ENCODE results near the gene KIF18A. TPM values are rescaled to one million over a fixed set of nuclear protein-coding genes. Genes with fewer than 3 reads are reported as not detected.
A peak's percentile ranks its signal among the peaks of the same experiment; 100 is the strongest.

The KIF18A gene
- total and polyA plus RNA-seq, 2 experiments from 2014 or later: 3.2 to 6.3 TPM

- H2AFZ ChIP-seq: peak overlapping the region; percentile 98
- H3K27me3 ChIP-seq: no peaks in the 10 kb centered on the region
- DNase-seq (ENCODE audit: low spot score): peak; percentile 7
Observed at GRCh38 chr11:28110821-28111200, 2.9 kb upstream of the KIF18A start.

GRCh38 chr11:28110108-28110820 lies 2.3 kb upstream of the KIF18A start:
- Histone ChIP-seq H3K27ac (peak overlapping the region; percentile 92), H2AFZ (peak overlapping the region; percentile 98), H3K27me3 (no peaks in the 10 kb centered on the region), H3K36me3 (replicated peaks; ENCODE audit: insufficient read depth, low read depth) (no peaks in the 10 kb centered on the region), H3K9me3 (ENCODE audit: low read depth) (no peaks in the 10 kb centered on the region), H3K79me2 (peaks cover 47% of the 10 kb centered on the region), H3K4me2 (peak overlapping the region; percentile 75), H3K4me3 (peak overlapping the region; percentile 80), H4K20me1 (ENCODE audit: insufficient read depth, poor library complexity, severe bottlenecking) (no peaks in the 10 kb centered on the region), H3K4me1 (ENCODE audit: insufficient read depth) (peaks cover 21% of the 10 kb centered on the region), H3K9me2 (replicated peaks; ENCODE audit: insufficient read depth) (no peaks in the 10 kb centered on the region)
- peak; percentile 86 for DNase-seq (ENCODE audit: low spot score)
- no peak for TF ChIP-seq EZH2 (IDR thresholded peaks at IDR 0.05; ENCODE audit: borderline replicate concordance)
- no peak for TF ChIP-seq EZH2phosphoT487 (IDR thresholded peaks at IDR 0.05; ENCODE audit: low read depth, severe bottlenecking, unreplicated experiment)
- no peak for TF ChIP-seq CTCF (IDR thresholded peaks at IDR 0.05; ENCODE audit: poor library complexity)
- WGBS (ENCODE audit: low lambda C conversion rate, missing lambda C conversion rate): under 1% methylated on average over 31 of the region's 31 CpGs

More at GRCh38 chr11:28110821-28111200, 2.9 kb upstream of the KIF18A start:
- H3K27ac ChIP-seq: peak overlapping the region; percentile 92
- no peaks in the 10 kb centered on the region for H3K9me3 ChIP-seq (ENCODE audit: low read depth)
- H3K4me3 ChIP-seq: peak overlapping the region; percentile 80
- peaks cover 41% of the 10 kb centered on the region for H3K79me2 ChIP-seq
- TF ChIP-seq EZH2 (IDR thresholded peaks at IDR 0.05; ENCODE audit: borderline replicate concordance): no peak
- no peak for TF ChIP-seq CTCF (IDR thresholded peaks at IDR 0.05; ENCODE audit: poor library complexity)
- no peak for TF ChIP-seq EZH2phosphoT487 (IDR thresholded peaks at IDR 0.05; ENCODE audit: low read depth, severe bottlenecking, unreplicated experiment)
- H3K4me1 ChIP-seq (ENCODE audit: insufficient read depth): peaks cover 21% of the 10 kb centered on the region
- no peaks in the 10 kb centered on the region for H3K36me3 ChIP-seq (replicated peaks; ENCODE audit: insufficient read depth, low read depth)
- no peaks in the 10 kb centered on the region for H4K20me1 ChIP-seq (ENCODE audit: insufficient read depth, poor library complexity, severe bottlenecking)
- H3K4me2 ChIP-seq: peak overlapping the region; percentile 75
- no peaks in the 10 kb centered on the region for H3K9me2 ChIP-seq (replicated peaks; ENCODE audit: insufficient read depth)

GRCh38 chr11:28108958-28109357 lies 1.0 kb upstream of the KIF18A start:
- H3K4me1 ChIP-seq (ENCODE audit: insufficient read depth): peaks cover 21% of the 10 kb centered on the region
- no peaks in the 10 kb centered on the region for H3K9me3 ChIP-seq (ENCODE audit: low read depth)
- no peak overlapping the region for H2AFZ ChIP-seq
- no peaks in the 10 kb centered on the region for H3K36me3 ChIP-seq (replicated peaks; ENCODE audit: insufficient read depth, low read depth)
- H3K79me2 ChIP-seq: peaks cover 60% of the 10 kb centered on the region
- 88% methylated on average over 3 of the region's 3 CpGs for WGBS (ENCODE audit: low lambda C conversion rate, missing lambda C conversion rate)
- H3K4me2 ChIP-seq: peak overlapping the region; percentile 75
- peak overlapping the region; percentile 20 for H3K4me3 ChIP-seq
- H4K20me1 ChIP-seq (ENCODE audit: insufficient read depth, poor library complexity, severe bottlenecking): no peaks in the 10 kb centered on the region
- TF ChIP-seq EZH2 (IDR thresholded peaks at IDR 0.05; ENCODE audit: borderline replicate concordance) (no peak), EZH2phosphoT487 (IDR thresholded peaks at IDR 0.05; ENCODE audit: low read depth, severe bottlenecking, unreplicated experiment) (no peak), CTCF (IDR thresholded peaks at IDR 0.05; ENCODE audit: poor library complexity) (no peak)
- peak overlapping the region; percentile 92 for H3K27ac ChIP-seq
- no peak for DNase-seq (ENCODE audit: low spot score)
- H3K9me2 ChIP-seq (replicated peaks; ENCODE audit: insufficient read depth): no peaks in the 10 kb centered on the region
- no peaks in the 10 kb centered on the region for H3K27me3 ChIP-seq
